AG04450 (cell line): ENCODE measurements around the gene NUDT14. TPM values are rescaled to one million over a fixed set of nuclear protein-coding genes. Genes with fewer than 3 reads are reported as not detected.

ENCODE experiments used
- CTCF ChIA-PET: fragments of 300-600, 350-600 bp; formaldehyde crosslinking; extraction: SDS; loops from one replicate; lab custom pipeline; 2022; ENCODE audit warnings: antibody characterized with exemption, inconsistent platforms; lab: Charles Lee
- POLR2A ChIA-PET: fragments of 350-600 bp; formaldehyde crosslinking; extraction: SDS; loops from one replicate; lab custom pipeline; 2021; ENCODE audit warnings: antibody characterized with exemption, inconsistent platforms; lab: Yijun Ruan, JAX
- DNase-seq: peaks from one replicate; pipeline ENCODE4 v3.0.0-alpha.2; 2011; ENCODE audit warnings: low read depth, low spot score
- H3K27ac ChIP-seq: one replicate; pipeline ENCODE4 v1.5.1; 2012; ENCODE audit warnings: low read depth, low read length, control low read depth
- H3K27me3 ChIP-seq: one replicate; pipeline ENCODE4 v1.6.0; 2012; ENCODE audit warnings: low read length; ENCODE audit not compliant: control insufficient read depth, insufficient read depth
- H3K4me3 ChIP-seq: 2 replicates; pipeline ENCODE4 v1.5.1; 2011; ENCODE audit warnings: mild to moderate bottlenecking, low read depth, low read length, control low read depth
- H3K9me3 ChIP-seq: 2 replicates; pipeline ENCODE4 v1.5.1; 2012; ENCODE audit warnings: low read length; ENCODE audit not compliant: control insufficient read depth, insufficient read depth
- CTCF ChIP-seq: IDR thresholded peaks from 2 replicates; pipeline ENCODE4 v1.5.1; 2011; ENCODE audit warnings: low read depth, low read length, control low read depth, inconsistent platforms
- polyA plus RNA-seq: library from polyadenylated mRNA; depleted of rRNA; stranded (reverse); fragments of >200 nt; gene quantifications from 2 replicates; pipeline ENCODE4 v1.2.3, GENCODE V29; 2011

NUDT14 gene
- polyA plus RNA-seq, 1 experiment = 7.2 TPM

- Histone ChIP-seq H3K9me3 (no peaks in the 10 kb centered on the region), H3K4me3 (no peak overlapping the region), H3K27ac (no peak overlapping the region), H3K27me3 (no peaks in the 10 kb centered on the region)
- DNase-seq = no peak
- CTCF ChIA-PET = no interaction called here
- no peak for TF ChIP-seq CTCF
- POLR2A ChIA-PET = no interaction called here
Measured at GRCh38 chr14:105209646-105210045, 28.5 kb upstream of the NUDT14 start.

GRCh38 chr14:105209091-105209490 lies 28.0 kb upstream of the NUDT14 start:
- no peaks in the 10 kb centered on the region for H3K27me3 ChIP-seq
- TF ChIP-seq CTCF = no peak
- no peak overlapping the region for H3K27ac ChIP-seq
- CTCF ChIA-PET = interaction anchor here (0.5 kb wide), 1 partner anchor 58 kb away, joined by 4 read pairs; no protein-coding TSS in a partner anchor
- no peak overlapping the region for H3K4me3 ChIP-seq
- DNase-seq = no peak
- POLR2A ChIA-PET = no interaction called here
- H3K9me3 ChIP-seq = no peaks in the 10 kb centered on the region

- Histone ChIP-seq H3K27me3 (no peaks in the 10 kb centered on the region), H3K27ac (no peak overlapping the region), H3K4me3 (no peak overlapping the region), H3K9me3 (no peaks in the 10 kb centered on the region)
- CTCF ChIA-PET = interaction anchor here (0.5 kb wide), 1 partner anchor 58 kb away, joined by 4 read pairs; no protein-coding TSS in a partner anchor
- DNase-seq = no peak
- POLR2A ChIA-PET = no interaction called here
- no peak for TF ChIP-seq CTCF
Measured at GRCh38 chr14:105208738-105209075, 27.6 kb upstream of the NUDT14 start.

- H3K4me3 ChIP-seq = no peak overlapping the region
Measured at GRCh38 chr14:105207996-105208737, 27.1 kb upstream of the NUDT14 start.

More at GRCh38 chr14:105207996-105208737, 27.1 kb upstream of the NUDT14 start:
- ChIA-PET POLR2A (no interaction called here), CTCF (no interaction called here)
- Histone ChIP-seq H3K27ac (no peak overlapping the region), H3K9me3 (no peaks in the 10 kb centered on the region), H3K27me3 (no peaks in the 10 kb centered on the region)
- TF ChIP-seq CTCF = no peak
- no peak for DNase-seq
